Activated CD4-positive, alpha-beta T cell treated with anti-CD3 and anti-CD28 coated beads for 36 hours (primary cell): ENCODE data around the gene ECE1. TPM values are rescaled to one million over a fixed set of nuclear protein-coding genes. Genes with fewer than 3 reads are reported as not detected.
"Not testable (repeated sequence)": the region's sequence is repeated elsewhere in the genome, so short reads cannot be mapped to it uniquely, and the experiment has no call there.

Experiments used
- ATAC-seq: fragments of 200-7000 bp; cut with Tn5 transposase; one replicate; pipeline ENCODE4 v1.10.0; 2021; ENCODE audit warnings: mild to moderate bottlenecking, moderate library complexity
- CTCF ChIA-PET: fragments of 350-600 bp; sonication (Branson Sonifier 250); formaldehyde crosslinking; loops from one replicate; lab custom pipeline; 2021; ENCODE audit warnings: antibody characterized with exemption; lab: Charles Lee
- POLR2A ChIA-PET: fragments of 350-600 bp; sonication (Branson Sonifier 250); formaldehyde crosslinking; loops from one replicate; lab custom pipeline; 2021; ENCODE audit warnings: antibody characterized with exemption, inconsistent platforms; lab: Charles Lee
- DNase-seq: peaks from one replicate; pipeline ENCODE4 v3.0.0-alpha.2; 2020
- H3K27ac Mint-ChIP-seq: one replicate; pipeline ENCODE4 v1.8.0; 2021; ENCODE audit warnings: mixed read lengths
- H3K27me3 Mint-ChIP-seq: one replicate; pipeline ENCODE4 v1.8.0; 2021; ENCODE audit warnings: mixed read lengths
- H3K36me3 Mint-ChIP-seq: one replicate; pipeline ENCODE4 v1.8.0; 2021; ENCODE audit warnings: low read depth, mixed read lengths
- H3K4me1 Mint-ChIP-seq: one replicate; pipeline ENCODE4 v1.8.0; 2021; ENCODE audit warnings: mixed read lengths
- H3K4me3 Mint-ChIP-seq: one replicate; pipeline ENCODE4 v1.8.0; 2021; ENCODE audit warnings: mild to moderate bottlenecking, moderate library complexity, mixed read lengths
- H3K9me3 Mint-ChIP-seq: one replicate; pipeline ENCODE4 v1.8.0; 2021; ENCODE audit warnings: low read depth, mixed read lengths
- intact Hi-C, 2 experiments: fragments of 100-400 bp; cut with DNase I in 1 of 2; cut with micrococcal nuclease in 1 of 2; formaldehyde crosslinking; loops; one replicate each; pipeline versions ENCODE4 v1.14.2 to v1.15.1; 2022 to 2024; cut with DNase I, micrococcal nuclease
- total RNA-seq, 2 experiments: library from RNA; stranded (reverse); gene quantifications; one replicate each; pipeline ENCODE4 v1.2.3, GENCODE V29; 2021

ECE1 gene
- total RNA-seq, 2 experiments from 2014 or later = 130 to 162 TPM

- no peak for DNase-seq
- ATAC-seq = no peak
- intact Hi-C loops = no loop called here
- Mint-ChIP-seq H3K27ac (no peak overlapping the region), H3K4me3 (no peak overlapping the region), H3K36me3 (peaks cover 62% of the 10 kb centered on the region), H3K9me3 (no peaks in the 10 kb centered on the region), H3K27me3 (no peaks in the 10 kb centered on the region), H3K4me1 (peaks cover 4% of the 10 kb centered on the region)
- POLR2A ChIA-PET = no interaction called here
- CTCF ChIA-PET = no interaction called here
Measured at GRCh38 chr1:21236178-21236577, 54.1 kb downstream of the ECE1 start.

GRCh38 chr1:21234779-21235178, 55.5 kb downstream of the ECE1 start:
- Mint-ChIP-seq H3K27me3 (no peaks in the 10 kb centered on the region), H3K9me3 (no peaks in the 10 kb centered on the region), H3K4me1 (peaks cover 4% of the 10 kb centered on the region), H3K36me3 (peaks cover 60% of the 10 kb centered on the region), H3K27ac (peak overlapping the region; percentile 27), H3K4me3 (no peak overlapping the region)
- DNase-seq = no peak
- intact Hi-C loops = no loop called here
- ATAC-seq = no peak
- POLR2A ChIA-PET = no interaction called here
- CTCF ChIA-PET = interaction anchor here (0.7 to 4.4 kb wide), 9 partner anchors 9 to 136 kb away, joined by 3 to 32 read pairs (median 4); no protein-coding TSS in a partner anchor

GRCh38 chr1:21233490-21233889, 56.8 kb downstream of the ECE1 start:
- Mint-ChIP-seq H3K4me3 (no peak overlapping the region), H3K4me1 (no peaks in the 10 kb centered on the region), H3K27me3 (no peaks in the 10 kb centered on the region), H3K36me3 (peaks cover 57% of the 10 kb centered on the region), H3K27ac (peak overlapping the region; percentile 63), H3K9me3 (no peaks in the 10 kb centered on the region)
- POLR2A ChIA-PET = no interaction called here
- DNase-seq = no peak
- ATAC-seq = no peak
- intact Hi-C loops = no loop called here
- CTCF ChIA-PET = interaction anchor here (0.6 to 4.4 kb wide), 16 partner anchors 8 to 216 kb away, joined by 3 to 32 read pairs (median 6); no protein-coding TSS in a partner anchor

DNA sequence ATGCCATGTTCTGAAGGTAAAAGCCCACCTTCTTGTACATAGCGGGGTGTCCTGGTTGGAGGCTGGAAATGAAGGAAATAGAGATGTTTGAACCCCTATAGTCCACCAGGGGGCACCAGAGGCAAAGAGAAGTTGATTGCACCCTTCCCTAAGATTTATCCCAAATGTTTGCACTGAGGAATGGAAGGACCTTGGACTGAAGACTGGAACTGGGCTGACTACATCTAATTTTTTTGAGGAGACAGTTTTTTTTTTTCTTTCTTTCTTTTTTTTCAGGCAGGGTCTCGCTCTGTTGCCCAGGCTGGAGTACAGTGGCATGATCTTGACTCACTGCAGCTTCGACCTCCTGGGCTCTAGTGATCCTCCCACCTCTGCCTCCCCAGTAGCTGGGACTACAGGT, 58.2 kb downstream of the ECE1 start:
- Mint-ChIP-seq H3K4me3 (no peak overlapping the region), H3K9me3 (no peaks in the 10 kb centered on the region), H3K4me1 (no peaks in the 10 kb centered on the region), H3K27me3 (no peaks in the 10 kb centered on the region), H3K36me3 (peaks cover 52% of the 10 kb centered on the region), H3K27ac (no peak overlapping the region)
- ChIA-PET CTCF (interaction anchor here (0.6 to 4.4 kb wide), 27 partner anchors 9 to 1521 kb away, joined by 3 to 32 read pairs (median 5); no protein-coding TSS in a partner anchor), POLR2A (interaction anchor here (0.7 to 0.8 kb wide), 2 partner anchors 107 to 503 kb away, joined by 4 to 7 read pairs; no protein-coding TSS in a partner anchor)
- DNase-seq = peak; percentile 38
- no peak for ATAC-seq
- intact Hi-C loops = loop anchor here (1.0 kb wide), 1 partner anchor 136 kb away; no protein-coding TSS in a partner anchor

DNA sequence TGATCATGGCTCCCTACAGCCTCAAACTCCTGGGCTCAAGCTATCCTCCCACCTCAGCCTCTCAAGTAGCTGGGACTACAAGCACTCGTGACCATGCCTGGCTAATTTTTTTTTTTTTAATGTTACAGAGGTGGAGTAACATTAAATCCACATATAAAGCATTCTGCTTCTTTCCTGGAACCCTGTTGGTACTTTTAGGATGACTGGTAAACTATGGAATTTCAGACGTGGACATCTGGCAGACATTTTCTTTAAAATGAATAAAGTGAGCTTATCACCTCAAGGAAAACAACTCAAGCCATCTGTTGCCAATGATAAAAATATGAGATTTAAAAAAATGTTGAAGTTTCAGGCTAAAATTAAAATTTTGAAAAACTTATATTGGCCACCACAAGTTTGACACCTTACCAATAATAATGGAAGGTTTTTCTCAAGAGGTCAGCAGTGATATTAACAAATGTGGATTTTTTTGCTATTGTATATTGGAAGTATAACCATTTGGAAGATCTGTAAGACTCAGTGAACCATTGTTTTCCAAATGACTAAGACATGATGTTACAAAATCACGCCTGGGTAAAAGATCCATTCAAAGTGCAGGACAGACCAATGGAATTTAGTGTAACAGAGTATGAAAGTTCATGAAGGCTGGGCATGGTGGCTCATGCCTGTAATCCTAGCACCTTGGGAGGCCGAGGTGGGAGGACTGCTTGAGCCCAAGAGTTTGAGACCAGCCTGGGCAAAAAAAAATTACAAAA, 60.8 kb downstream of the ECE1 start:
- Mint-ChIP-seq H3K4me1 (no peaks in the 10 kb centered on the region), H3K9me3 (no peaks in the 10 kb centered on the region), H3K4me3 (no peak overlapping the region), H3K36me3 (peaks cover 48% of the 10 kb centered on the region), H3K27ac (no peak overlapping the region), H3K27me3 (no peaks in the 10 kb centered on the region)
- intact Hi-C loops = no loop called here
- DNase-seq (no peak), ATAC-seq (no peak)
- ChIA-PET POLR2A (no interaction called here), CTCF (interaction anchor here (1.4 kb wide), 1 partner anchor 12 kb away, joined by 7 read pairs; no protein-coding TSS in a partner anchor)

DNA sequence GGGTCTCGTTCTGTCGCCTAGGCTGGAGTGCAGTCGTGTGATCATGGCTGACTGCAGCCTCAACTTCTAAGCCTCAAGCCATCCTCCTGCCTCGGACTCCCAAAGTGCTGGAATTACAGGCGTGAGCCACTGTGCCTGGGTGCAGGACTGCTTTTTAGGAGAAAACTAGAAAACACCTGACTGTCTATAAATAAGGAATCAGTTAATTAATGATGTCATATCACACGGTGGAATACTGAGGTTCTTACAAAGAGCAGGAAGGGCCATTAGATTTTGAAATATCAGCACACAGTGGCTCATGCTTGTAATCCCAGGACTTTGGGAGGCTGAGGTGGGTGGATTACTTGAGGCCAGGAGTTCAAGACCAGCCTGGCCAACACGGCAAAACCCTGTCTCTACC, 62.0 kb downstream of the ECE1 start:
- H3K4me1 Mint-ChIP-seq, H3K27ac Mint-ChIP-seq, H3K9me3 Mint-ChIP-seq, intact Hi-C loops, H3K27me3 Mint-ChIP-seq, H3K4me3 Mint-ChIP-seq, ATAC-seq, DNase-seq: not testable (repeated sequence)
- H3K36me3 Mint-ChIP-seq = peaks cover 49% of the 10 kb centered on the region
- ChIA-PET CTCF (interaction anchor here (1.4 kb wide), 1 partner anchor 10 kb away, joined by 7 read pairs; no protein-coding TSS in a partner anchor), POLR2A (interaction anchor here (0.6 kb wide), 1 partner anchor 30 kb away, joined by 4 read pairs; no protein-coding TSS in a partner anchor)

- ChIA-PET POLR2A (no interaction called here), CTCF (interaction anchor here (0.6 to 1.6 kb wide), 3 partner anchors 8 to 374 kb away, joined by 3 to 5 read pairs (median 4); no protein-coding TSS in a partner anchor)
- no peaks in the 10 kb centered on the region for H3K9me3 Mint-ChIP-seq
- no peak overlapping the region for H3K27ac Mint-ChIP-seq
- peaks cover 47% of the 10 kb centered on the region for H3K36me3 Mint-ChIP-seq
- intact Hi-C loops = no loop called here
- ATAC-seq = no peak
- H3K4me3 Mint-ChIP-seq = no peak overlapping the region
- no peaks in the 10 kb centered on the region for H3K27me3 Mint-ChIP-seq
- no peaks in the 10 kb centered on the region for H3K4me1 Mint-ChIP-seq
- no peak for DNase-seq
Measured at GRCh38 chr1:21225065-21225464, 65.2 kb downstream of the ECE1 start.

DNA sequence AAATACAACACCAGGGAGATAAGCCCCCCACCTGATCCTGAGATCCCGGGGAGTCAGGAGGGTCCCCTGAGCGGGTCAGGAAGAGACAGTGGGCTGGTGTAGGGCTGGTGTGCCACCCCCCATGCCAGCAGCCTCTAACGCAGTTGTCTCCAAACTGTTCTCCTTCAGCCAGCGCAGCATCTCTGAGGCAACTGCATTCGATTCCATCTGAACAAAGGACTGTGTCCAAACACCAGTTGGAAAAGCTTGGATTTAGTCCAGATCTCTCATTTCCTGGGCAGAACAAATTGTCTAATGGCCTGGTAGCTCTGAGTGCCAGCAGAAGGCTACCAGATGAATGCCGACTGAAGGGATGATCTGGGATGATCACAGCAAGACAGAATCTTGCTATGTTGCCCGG, 69.4 kb downstream of the ECE1 start:
- ATAC-seq = no peak
- Mint-ChIP-seq H3K4me1 (no peaks in the 10 kb centered on the region), H3K36me3 (peaks cover 32% of the 10 kb centered on the region), H3K9me3 (no peaks in the 10 kb centered on the region), H3K27ac (no peak overlapping the region), H3K27me3 (no peaks in the 10 kb centered on the region), H3K4me3 (no peak overlapping the region)
- POLR2A ChIA-PET = no interaction called here
- intact Hi-C loops = no loop called here
- CTCF ChIA-PET = interaction anchor here (1.1 kb wide), 1 partner anchor 148 kb away, joined by 5 read pairs; no protein-coding TSS in a partner anchor
- DNase-seq = no peak

DNA sequence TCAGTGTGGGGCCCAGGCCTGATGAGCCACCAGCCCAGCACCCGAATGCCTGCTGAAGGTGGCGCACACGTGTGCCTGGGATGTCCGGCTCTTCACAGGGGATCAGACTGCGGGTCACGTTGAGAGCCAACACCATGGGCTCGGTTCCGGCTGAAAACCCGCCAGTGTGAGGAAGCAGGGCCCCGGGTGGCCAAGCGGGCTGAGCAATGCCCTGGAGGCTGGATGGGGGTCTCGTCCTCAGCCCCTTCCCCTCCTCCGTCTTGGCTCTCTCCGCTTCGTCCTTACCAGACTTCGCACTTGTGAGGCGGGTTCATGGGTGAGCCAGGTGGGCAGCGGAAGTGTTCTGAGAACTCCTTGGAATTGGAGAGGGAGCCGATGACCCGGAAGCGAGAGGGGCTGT, 70.6 kb downstream of the ECE1 start:
- ChIA-PET POLR2A (no interaction called here), CTCF (interaction anchor here (0.6 to 1.1 kb wide), 2 partner anchors 139 to 149 kb away, joined by 3 to 5 read pairs; no protein-coding TSS in a partner anchor)
- intact Hi-C loops = loop anchor here in 1 of 2 experiments (5.0 kb wide), 1 partner anchor 148 kb away; no protein-coding TSS in a partner anchor
- no peak overlapping the region for H3K4me3 Mint-ChIP-seq
- ATAC-seq (no peak), DNase-seq (no peak)
- no peaks in the 10 kb centered on the region for H3K27me3 Mint-ChIP-seq
- H3K9me3 Mint-ChIP-seq = no peaks in the 10 kb centered on the region
- H3K36me3 Mint-ChIP-seq = peaks cover 26% of the 10 kb centered on the region
- H3K4me1 Mint-ChIP-seq = no peaks in the 10 kb centered on the region
- no peak overlapping the region for H3K27ac Mint-ChIP-seq

DNA sequence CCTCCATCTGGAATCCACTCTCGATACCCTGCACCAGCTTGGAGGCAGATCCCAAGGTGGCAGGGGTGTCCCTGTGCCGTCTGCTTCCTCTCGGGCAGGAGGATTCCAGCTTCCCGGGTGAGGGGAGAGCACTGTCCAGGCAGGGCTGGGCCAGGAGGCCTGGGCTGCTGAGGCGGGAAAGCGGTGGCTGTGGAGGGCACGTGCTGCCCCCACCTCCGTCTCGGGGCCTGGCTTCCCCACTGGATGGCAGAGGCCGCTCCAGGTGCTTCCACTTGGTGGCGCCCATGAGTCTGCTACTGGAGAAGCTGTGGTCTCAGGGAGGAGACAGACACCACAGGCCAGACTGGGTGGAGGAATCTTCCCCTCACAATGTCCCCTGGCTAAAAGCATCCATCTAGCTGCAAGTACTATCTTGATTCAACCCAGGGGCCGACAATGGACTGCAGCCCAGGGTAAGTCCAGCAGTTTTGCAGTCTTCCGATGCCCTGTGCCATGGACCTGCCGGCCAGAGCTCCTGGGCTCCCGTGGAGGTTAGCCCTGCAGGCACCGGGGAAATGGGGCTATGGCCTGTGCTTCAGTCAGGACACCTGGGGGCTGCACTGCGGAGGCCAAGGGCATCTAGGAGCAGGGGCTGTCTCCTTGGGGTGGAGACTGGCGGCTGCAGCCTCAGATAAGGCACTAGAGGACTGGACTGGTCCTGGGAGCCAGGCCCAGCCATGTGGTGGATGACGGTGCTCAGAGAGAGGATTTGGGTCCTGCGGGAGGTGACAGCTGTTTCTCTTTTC, 72.3 kb downstream of the ECE1 start:
- DNase-seq (peak; percentile 78), ATAC-seq (peak; percentile 58)
- Mint-ChIP-seq H3K4me3 (no peak overlapping the region), H3K4me1 (no peaks in the 10 kb centered on the region), H3K9me3 (no peaks in the 10 kb centered on the region), H3K36me3 (peaks cover 14% of the 10 kb centered on the region), H3K27ac (no peak overlapping the region), H3K27me3 (no peaks in the 10 kb centered on the region)
- CTCF ChIA-PET = interaction anchor here (0.5 to 3.7 kb wide), 21 partner anchors 9 to 700 kb away, joined by 3 to 32 read pairs (median 3); no protein-coding TSS in a partner anchor
- intact Hi-C loops = loop anchor here (1.0 to 5.0 kb wide), 4 partner anchors 149 to 273 kb away; partner anchors contain the start of gene NBPF3 (in 1 of the 2)
- POLR2A ChIA-PET = interaction anchor here (0.6 kb wide), 1 partner anchor 145 kb away, joined by 3 read pairs; no protein-coding TSS in a partner anchor
